ENCODE data around the gene EFEMP1. TPM values are rescaled to one million over a fixed set of nuclear protein-coding genes. Genes with fewer than 3 reads are reported as not detected.

The EFEMP1 gene
- total RNA-seq, 1 donor from 2014 or later = not detected

DNA sequence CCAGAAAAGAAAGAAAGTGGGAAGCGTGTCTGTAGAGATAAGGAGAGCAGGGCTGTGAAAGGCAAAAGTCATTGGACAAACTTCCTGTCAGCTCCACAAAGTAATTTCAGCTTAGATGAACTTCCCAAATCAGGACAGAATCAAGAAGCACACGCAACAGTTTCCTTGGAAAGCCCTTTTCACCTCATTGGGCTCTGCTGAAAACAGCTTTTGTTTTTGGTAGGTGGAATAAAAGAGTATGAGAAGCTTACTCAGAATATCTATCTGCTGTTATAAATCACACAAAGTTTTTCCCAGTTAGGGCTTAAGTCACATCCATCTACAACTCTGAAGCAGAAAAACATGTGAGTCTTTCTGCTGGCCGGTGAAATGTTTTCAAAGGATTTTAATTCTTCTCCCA lies 42.4 kb upstream of the EFEMP1 start:
- POLR2A ChIA-PET = no interaction called here
- no peak for DNase-seq

DNA sequence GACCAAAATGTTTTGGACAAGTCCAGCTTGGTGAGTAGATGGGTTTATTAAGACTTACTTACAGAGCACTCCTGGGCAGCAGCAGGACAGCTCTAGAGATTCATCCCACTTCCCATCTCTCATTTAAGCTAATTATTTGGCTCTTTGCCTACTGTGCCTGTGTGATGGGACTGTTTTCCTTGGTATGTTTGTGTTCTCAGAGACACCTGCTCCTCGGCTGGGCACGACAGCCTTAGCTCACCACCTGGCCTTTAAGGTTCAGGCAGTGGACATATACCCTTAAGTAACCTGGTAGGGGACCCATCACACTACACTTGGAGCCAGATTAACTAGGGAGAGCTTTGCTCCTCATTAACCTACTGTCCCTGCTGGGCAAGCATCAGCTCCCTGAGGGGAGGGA lies 41.7 kb upstream of the EFEMP1 start:
- intact Hi-C loops (cut with micrococcal nuclease) = no loop called here
- TF ChIP-seq, protein P1, sequence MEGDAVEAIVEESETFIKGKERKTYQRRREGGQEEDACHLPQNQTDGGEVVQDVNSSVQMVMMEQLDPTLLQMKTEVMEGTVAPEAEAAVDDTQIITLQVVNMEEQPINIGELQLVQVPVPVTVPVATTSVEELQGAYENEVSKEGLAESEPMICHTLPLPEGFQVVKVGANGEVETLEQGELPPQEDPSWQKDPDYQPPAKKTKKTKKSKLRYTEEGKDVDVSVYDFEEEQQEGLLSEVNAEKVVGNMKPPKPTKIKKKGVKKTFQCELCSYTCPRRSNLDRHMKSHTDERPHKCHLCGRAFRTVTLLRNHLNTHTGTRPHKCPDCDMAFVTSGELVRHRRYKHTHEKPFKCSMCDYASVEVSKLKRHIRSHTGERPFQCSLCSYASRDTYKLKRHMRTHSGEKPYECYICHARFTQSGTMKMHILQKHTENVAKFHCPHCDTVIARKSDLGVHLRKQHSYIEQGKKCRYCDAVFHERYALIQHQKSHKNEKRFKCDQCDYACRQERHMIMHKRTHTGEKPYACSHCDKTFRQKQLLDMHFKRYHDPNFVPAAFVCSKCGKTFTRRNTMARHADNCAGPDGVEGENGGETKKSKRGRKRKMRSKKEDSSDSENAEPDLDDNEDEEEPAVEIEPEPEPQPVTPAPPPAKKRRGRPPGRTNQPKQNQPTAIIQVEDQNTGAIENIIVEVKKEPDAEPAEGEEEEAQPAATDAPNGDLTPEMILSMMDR (IDR thresholded peaks at IDR 0.05) = no peak
- H3K27ac Mint-ChIP-seq = no peak overlapping the region
- POLR2A ChIA-PET = no interaction called here
- H3K9me3 Mint-ChIP-seq = peaks cover 4% of the 10 kb centered on the region
- CTCF ChIA-PET = no interaction called here
- ATAC-seq (ENCODE audit: low read depth) (no peak), DNase-seq (no peak)
- H3K4me1 Mint-ChIP-seq = no peaks in the 10 kb centered on the region
- no peaks in the 10 kb centered on the region for H3K36me3 Mint-ChIP-seq (ENCODE audit: low read depth)
- H3K27me3 Mint-ChIP-seq = peaks cover 13% of the 10 kb centered on the region
- no peak overlapping the region for H3K4me3 Mint-ChIP-seq

More for the DNA sequence above, 42.4 kb upstream of the EFEMP1 start:
- ATAC-seq (ENCODE audit: low read depth) = no peak
- TF ChIP-seq, protein P1 (IDR thresholded peaks at IDR 0.05) = no peak
- Mint-ChIP-seq H3K4me1 (no peaks in the 10 kb centered on the region), H3K27me3 (peaks cover 13% of the 10 kb centered on the region), H3K27ac (no peak overlapping the region), H3K36me3 (ENCODE audit: low read depth) (no peaks in the 10 kb centered on the region), H3K4me3 (no peak overlapping the region), H3K9me3 (peaks cover 4% of the 10 kb centered on the region)
- intact Hi-C loops (cut with micrococcal nuclease) = no loop called here
- CTCF ChIA-PET = no interaction called here

DNA sequence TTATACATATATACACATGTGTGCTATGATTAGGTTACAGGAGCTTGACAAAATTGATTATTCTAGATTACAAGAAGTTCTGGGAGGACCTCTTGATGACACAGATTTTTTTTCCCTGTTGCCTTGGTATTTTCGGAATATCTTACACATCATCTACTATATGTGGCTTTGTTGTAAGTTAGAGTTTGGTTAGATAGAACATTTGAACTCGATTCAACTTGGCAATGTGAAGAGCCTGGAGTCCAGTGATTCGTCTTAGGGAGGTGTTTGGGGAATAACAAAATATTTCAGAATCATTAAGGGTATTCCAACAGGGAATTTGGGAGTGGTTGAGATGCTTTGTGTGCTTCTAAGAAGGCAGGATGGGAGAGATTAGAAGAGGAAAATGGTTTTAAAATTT lies 39.3 kb upstream of the EFEMP1 start:
- intact Hi-C loops (cut with micrococcal nuclease) = no loop called here
- ChIA-PET POLR2A (no interaction called here), CTCF (interaction anchor here (1.3 kb wide), 1 partner anchor 245 kb away, joined by 4 read pairs; no protein-coding TSS in a partner anchor)
- Mint-ChIP-seq H3K4me1 (no peaks in the 10 kb centered on the region), H3K27ac (no peak overlapping the region), H3K36me3 (ENCODE audit: low read depth) (no peaks in the 10 kb centered on the region), H3K4me3 (no peak overlapping the region), H3K27me3 (peaks cover 9% of the 10 kb centered on the region), H3K9me3 (no peaks in the 10 kb centered on the region)
- TF ChIP-seq, protein P1 (IDR thresholded peaks at IDR 0.05) = no peak
- ATAC-seq (ENCODE audit: low read depth) (no peak), DNase-seq (no peak)

DNA sequence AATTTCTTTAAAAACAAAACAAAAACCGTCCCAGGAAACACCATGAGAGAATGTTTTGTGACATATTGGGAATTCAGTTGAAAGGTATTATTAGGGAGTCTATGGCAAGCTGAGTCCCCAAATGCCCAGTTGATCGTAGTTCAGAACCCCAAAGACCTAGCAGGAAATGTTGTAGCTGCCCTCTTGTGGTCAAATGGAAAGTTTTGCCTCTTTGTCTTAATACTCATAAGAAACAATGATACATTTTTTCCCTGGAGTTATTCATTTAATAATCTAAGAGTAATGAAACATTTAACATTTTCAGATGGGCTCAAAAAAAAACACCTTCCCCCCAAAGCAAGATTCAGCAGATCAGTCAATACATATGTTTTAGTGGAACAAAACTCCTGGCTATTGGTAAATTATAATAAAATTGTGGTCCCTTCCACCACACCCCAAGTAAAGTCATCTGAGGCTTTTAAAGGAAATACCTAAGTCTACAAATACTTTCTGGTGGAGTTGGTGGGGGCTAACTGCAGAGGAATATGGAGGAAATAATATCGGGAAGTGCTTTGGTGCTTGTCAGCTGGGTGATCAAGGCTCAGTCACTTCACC lies 37.8 kb upstream of the EFEMP1 start:
- no peak overlapping the region for H3K27ac Mint-ChIP-seq
- peaks cover 7% of the 10 kb centered on the region for H3K27me3 Mint-ChIP-seq
- no peaks in the 10 kb centered on the region for H3K4me1 Mint-ChIP-seq
- ChIA-PET POLR2A (no interaction called here), CTCF (interaction anchor here (1.6 kb wide), 1 partner anchor 242 kb away, joined by 6 read pairs; no protein-coding TSS in a partner anchor)
- DNase-seq = no peak
- intact Hi-C loops (cut with micrococcal nuclease) = loop anchor here (1.0 kb wide), 1 partner anchor 243 kb away; no protein-coding TSS in a partner anchor
- no peak for ATAC-seq (ENCODE audit: low read depth)
- no peak overlapping the region for H3K4me3 Mint-ChIP-seq
- TF ChIP-seq, protein P1 (IDR thresholded peaks at IDR 0.05) = no peak
- no peaks in the 10 kb centered on the region for H3K9me3 Mint-ChIP-seq
- no peaks in the 10 kb centered on the region for H3K36me3 Mint-ChIP-seq (ENCODE audit: low read depth)

DNA sequence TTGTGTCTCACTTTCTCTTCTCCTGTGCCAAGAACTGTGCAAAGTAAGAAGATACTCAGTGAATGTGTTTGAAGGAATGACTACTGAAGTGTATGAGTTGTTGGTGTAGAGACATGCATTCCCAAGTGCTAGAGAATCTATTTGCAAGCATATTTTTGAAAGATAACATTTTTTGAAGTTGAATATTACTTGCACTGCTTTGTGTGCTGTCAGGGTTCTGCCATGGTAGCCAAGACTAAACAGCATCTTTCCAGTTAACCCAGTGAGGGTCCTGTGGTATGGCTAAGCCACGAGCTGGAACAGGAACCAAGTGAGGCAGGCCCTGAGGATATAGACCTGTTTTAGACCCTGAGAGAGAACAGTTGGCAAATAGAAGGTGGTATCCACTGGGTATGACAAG lies 35.2 kb upstream of the EFEMP1 start:
- H3K9me3 Mint-ChIP-seq = no peaks in the 10 kb centered on the region
- no peaks in the 10 kb centered on the region for H3K4me1 Mint-ChIP-seq
- H3K27me3 Mint-ChIP-seq = no peaks in the 10 kb centered on the region
- ChIA-PET POLR2A (no interaction called here), CTCF (no interaction called here)
- no peak overlapping the region for H3K4me3 Mint-ChIP-seq
- TF ChIP-seq, protein P1 (IDR thresholded peaks at IDR 0.05) = no peak
- DNase-seq (no peak), ATAC-seq (ENCODE audit: low read depth) (no peak)
- H3K36me3 Mint-ChIP-seq (ENCODE audit: low read depth) = no peaks in the 10 kb centered on the region
- H3K27ac Mint-ChIP-seq = no peak overlapping the region
- intact Hi-C loops (cut with micrococcal nuclease) = no loop called here

Data from activated B cell treated with CpG ODN at 0.5 μM for 24 hours (primary cell).